Measurements from ENCODE around the gene DNAJC3.

DNA sequence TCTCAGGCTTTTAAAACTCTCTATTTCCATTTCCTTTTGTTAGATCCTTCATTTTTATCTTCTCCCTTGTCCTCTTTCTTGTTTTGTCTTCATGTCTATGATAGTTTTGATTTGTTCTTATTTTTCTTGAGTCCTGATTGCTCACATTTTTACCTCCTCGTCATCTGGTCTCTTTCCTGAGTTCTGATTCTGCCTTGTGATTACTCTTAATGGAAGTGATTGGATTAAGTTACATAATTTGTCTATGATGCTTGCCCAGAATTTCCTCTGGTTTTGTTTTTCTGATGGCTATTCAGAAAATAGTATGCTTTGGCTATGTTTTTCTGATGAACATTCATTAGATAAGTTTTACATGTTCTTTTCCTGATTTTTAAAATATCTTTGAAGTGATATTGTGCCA is 102.6 kb downstream of the DNAJC3 start:
- TF ChIP-seq, protein P1, sequence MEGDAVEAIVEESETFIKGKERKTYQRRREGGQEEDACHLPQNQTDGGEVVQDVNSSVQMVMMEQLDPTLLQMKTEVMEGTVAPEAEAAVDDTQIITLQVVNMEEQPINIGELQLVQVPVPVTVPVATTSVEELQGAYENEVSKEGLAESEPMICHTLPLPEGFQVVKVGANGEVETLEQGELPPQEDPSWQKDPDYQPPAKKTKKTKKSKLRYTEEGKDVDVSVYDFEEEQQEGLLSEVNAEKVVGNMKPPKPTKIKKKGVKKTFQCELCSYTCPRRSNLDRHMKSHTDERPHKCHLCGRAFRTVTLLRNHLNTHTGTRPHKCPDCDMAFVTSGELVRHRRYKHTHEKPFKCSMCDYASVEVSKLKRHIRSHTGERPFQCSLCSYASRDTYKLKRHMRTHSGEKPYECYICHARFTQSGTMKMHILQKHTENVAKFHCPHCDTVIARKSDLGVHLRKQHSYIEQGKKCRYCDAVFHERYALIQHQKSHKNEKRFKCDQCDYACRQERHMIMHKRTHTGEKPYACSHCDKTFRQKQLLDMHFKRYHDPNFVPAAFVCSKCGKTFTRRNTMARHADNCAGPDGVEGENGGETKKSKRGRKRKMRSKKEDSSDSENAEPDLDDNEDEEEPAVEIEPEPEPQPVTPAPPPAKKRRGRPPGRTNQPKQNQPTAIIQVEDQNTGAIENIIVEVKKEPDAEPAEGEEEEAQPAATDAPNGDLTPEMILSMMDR (IDR thresholded peaks at IDR 0.05): no peak
- no peak for TF ChIP-seq POLR2AphosphoS5 (IDR thresholded peaks at IDR 0.05)
